CD8-positive, alpha-beta memory T cell (primary cell): ENCODE measurements around the gene RYR3. TPM values are rescaled to one million over a fixed set of nuclear protein-coding genes. Genes with fewer than 3 reads are reported as not detected.

Source experiments
- CTCF ChIA-PET: fragments of 350-600 bp; sonication (Branson Sonifier 250); formaldehyde crosslinking; loops from one replicate; lab custom pipeline; 2021; ENCODE audit warnings: antibody characterized with exemption; lab: Charles Lee
- POLR2A ChIA-PET: fragments of 350-600 bp; sonication (Branson Sonifier 250); formaldehyde crosslinking; loops from one replicate; lab custom pipeline; 2021; ENCODE audit warnings: antibody characterized with exemption; lab: Charles Lee
- DNase-seq, 5 donors: peaks; one replicate each; pipeline versions ENCODE4 v3.0.0 to v3.0.0-alpha.2; 2020 to 2022; ENCODE audit warnings: mixed read lengths in 1 of 5
- H3K27ac ChIP-seq: one replicate; pipeline ENCODE4 v1.7.0; 2013; ENCODE audit warnings: low read depth, mild to moderate bottlenecking, low read length, moderate library complexity
- H3K27me3 ChIP-seq: 2 replicates; pipeline ENCODE4 v1.7.0; 2013; ENCODE audit warnings: low read length, mild to moderate bottlenecking; ENCODE audit not compliant: insufficient read depth, poor library complexity, severe bottlenecking
- H3K36me3 ChIP-seq: 2 replicates; pipeline ENCODE4 v1.7.0; 2013; ENCODE audit warnings: mild to moderate bottlenecking, low read length, moderate library complexity; ENCODE audit not compliant: insufficient read depth
- H3K4me1 ChIP-seq: 2 replicates; pipeline ENCODE4 v1.7.0; 2013; ENCODE audit warnings: mild to moderate bottlenecking, low read length, moderate library complexity; ENCODE audit not compliant: insufficient read depth
- H3K4me3 ChIP-seq: 2 replicates; pipeline ENCODE4 v1.7.0; 2013; ENCODE audit warnings: mild to moderate bottlenecking, low read length
- H3K9me3 ChIP-seq: 2 replicates; pipeline ENCODE4 v1.7.0; 2013; ENCODE audit warnings: mild to moderate bottlenecking, low read length
- H3K27ac Mint-ChIP-seq, 8 donors: one replicate each; pipeline ENCODE4 v1.8.0; 2020 to 2021; ENCODE audit warnings: mixed read lengths in 8 of 8, mild to moderate bottlenecking in 6 of 8, inconsistent platforms in 3 of 8, moderate library complexity in 3 of 8
- H3K27me3 Mint-ChIP-seq, 2 donors: one replicate each; pipeline ENCODE4 v1.8.0; 2020 to 2021; ENCODE audit warnings: mixed read lengths in 2 of 2, mild to moderate bottlenecking in 1 of 2, moderate library complexity in 1 of 2
- H3K36me3 Mint-ChIP-seq, 3 donors: one replicate each; pipeline ENCODE4 v1.8.0; 2020 to 2021; ENCODE audit warnings: mixed read lengths in 3 of 3, inconsistent platforms in 1 of 3, mild to moderate bottlenecking in 1 of 3
- H3K4me1 Mint-ChIP-seq, 3 donors: one replicate each; pipeline ENCODE4 v1.8.0; 2020 to 2021; ENCODE audit warnings: mixed read lengths in 3 of 3, inconsistent platforms in 1 of 3, mild to moderate bottlenecking in 1 of 3
- H3K4me3 Mint-ChIP-seq, 7 donors: one replicate each; pipeline ENCODE4 v1.8.0; 2020 to 2021; ENCODE audit warnings: mixed read lengths in 7 of 7, mild to moderate bottlenecking in 6 of 7, moderate library complexity in 4 of 7, inconsistent platforms in 2 of 7
- H3K9me3 Mint-ChIP-seq, 5 donors: one replicate each; pipeline ENCODE4 v1.8.0; 2020 to 2022; ENCODE audit warnings: mixed read lengths in 5 of 5, mild to moderate bottlenecking in 3 of 5, moderate library complexity in 2 of 5, inconsistent platforms in 1 of 5
- polyA plus RNA-seq: library from polyadenylated mRNA; unstranded; fragments of 300-500 nt; fragmentation: Illumina TruSeq; gene quantifications from one replicate; pipeline ENCODE4 v1.2.3, GENCODE V29; 2021
- total RNA-seq, 2 experiments: library from RNA; stranded (reverse); gene quantifications; one replicate each; pipeline ENCODE4 v1.2.3, GENCODE V29; 2021

Gene RYR3
- total and polyA plus RNA-seq, 3 experiments from 2014 or later = 0.08 TPM; not detected in 2

DNA sequence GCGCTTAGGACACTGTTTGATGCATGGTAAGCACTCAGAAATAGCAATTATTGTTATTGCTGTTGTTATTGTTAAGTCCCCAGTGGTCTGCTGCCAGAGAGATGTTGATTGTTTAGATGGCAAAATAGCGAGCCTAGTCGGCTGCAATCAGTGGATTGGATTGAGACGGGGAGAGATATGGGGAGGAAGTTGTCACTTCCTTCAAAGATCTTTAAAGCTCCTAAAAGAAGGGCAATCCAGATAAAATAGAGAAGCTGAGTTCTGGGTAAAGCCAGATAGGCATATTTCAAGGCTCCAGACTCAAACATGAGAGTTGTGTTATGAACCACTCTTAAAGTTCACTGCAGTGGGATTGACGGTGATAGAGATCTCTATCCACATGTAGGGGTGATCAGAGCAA, 64.5 kb downstream of the RYR3 start:
- Histone ChIP-seq H3K27me3 (no peaks in the 10 kb centered on the region), H3K9me3 (no peaks in the 10 kb centered on the region), H3K27ac (no peak overlapping the region), H3K4me1 (no peaks in the 10 kb centered on the region), H3K36me3 (no peaks in the 10 kb centered on the region), H3K4me3 (no peak overlapping the region)
- H3K4me1 Mint-ChIP-seq = no peaks in the 10 kb centered on the region
- DNase-seq = no peak
- H3K27ac Mint-ChIP-seq = no peak overlapping the region
- POLR2A ChIA-PET = no interaction called here
- H3K27me3 Mint-ChIP-seq = peaks cover 0 to 3% of the 10 kb centered on the region in 2 donors
- CTCF ChIA-PET = no interaction called here
- H3K4me3 Mint-ChIP-seq = no peak overlapping the region
- H3K9me3 Mint-ChIP-seq = no peaks in the 10 kb centered on the region
- H3K36me3 Mint-ChIP-seq = no peaks in the 10 kb centered on the region

DNA sequence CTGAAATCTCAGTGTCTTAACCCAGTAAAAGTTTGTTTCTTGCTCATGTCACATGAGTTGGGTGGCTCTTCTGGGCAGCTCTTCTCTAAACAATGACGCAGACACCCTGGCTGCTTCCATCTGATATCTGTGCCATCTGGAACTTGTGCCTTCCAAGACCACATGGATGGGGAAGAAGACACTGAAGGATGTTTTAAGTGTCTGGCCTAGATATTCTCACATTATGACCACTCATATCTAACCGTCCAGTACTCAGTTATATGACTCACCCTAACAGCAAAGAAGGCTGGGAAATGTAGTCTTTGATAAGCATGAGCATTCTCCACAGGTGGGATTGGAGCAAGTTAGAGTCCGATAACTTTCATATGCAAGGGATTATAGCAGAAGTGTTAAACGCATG, 66.4 kb downstream of the RYR3 start:
- H3K27me3 Mint-ChIP-seq = peaks cover 0 to 8% of the 10 kb centered on the region in 2 donors
- CTCF ChIA-PET = no interaction called here
- H3K4me1 ChIP-seq = no peaks in the 10 kb centered on the region
- no peak overlapping the region for H3K4me3 ChIP-seq
- DNase-seq = no peak
- POLR2A ChIA-PET = no interaction called here
- H3K27me3 ChIP-seq = no peaks in the 10 kb centered on the region
- H3K9me3 ChIP-seq = no peaks in the 10 kb centered on the region
- H3K27ac Mint-ChIP-seq = no peak overlapping the region
- H3K4me1 Mint-ChIP-seq = no peaks in the 10 kb centered on the region
- no peaks in the 10 kb centered on the region for H3K36me3 Mint-ChIP-seq
- no peaks in the 10 kb centered on the region for H3K36me3 ChIP-seq
- peaks cover 0 to 3% (median 0%) of the 10 kb centered on the region in 5 donors for H3K9me3 Mint-ChIP-seq
- H3K27ac ChIP-seq = no peak overlapping the region
- H3K4me3 Mint-ChIP-seq = no peak overlapping the region

DNA sequence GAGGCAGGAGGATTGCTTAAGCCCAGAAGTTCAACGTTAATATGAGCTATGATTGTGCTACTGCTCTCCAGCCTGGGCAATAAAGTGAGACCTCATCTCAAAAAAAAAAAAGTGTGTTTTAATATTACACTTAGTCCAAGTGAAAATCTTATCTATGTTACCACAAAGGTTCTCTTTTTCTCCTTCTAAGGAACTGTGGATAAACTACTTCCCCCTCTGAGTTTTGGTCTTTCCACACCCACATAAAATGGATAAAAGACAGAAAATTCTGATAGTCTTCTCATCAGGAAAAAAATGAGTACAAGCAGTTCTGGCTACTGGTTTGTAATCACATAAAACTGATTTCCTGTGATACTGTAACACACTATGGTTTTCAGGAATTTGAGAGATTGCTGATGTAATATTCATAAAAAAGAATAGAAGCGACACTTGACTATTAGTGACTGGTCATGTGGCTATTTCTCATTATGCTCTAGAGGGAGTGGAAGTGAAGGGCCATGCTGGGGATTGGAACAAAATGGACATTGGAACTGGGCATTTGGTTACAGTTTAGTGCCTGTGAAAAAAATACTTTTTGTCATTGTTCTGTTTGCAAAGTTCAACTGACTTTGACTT, 68.2 kb downstream of the RYR3 start:
- H3K9me3 ChIP-seq = no peaks in the 10 kb centered on the region
- peaks cover 0 to 3% (median 0%) of the 10 kb centered on the region in 5 donors for H3K9me3 Mint-ChIP-seq
- no peaks in the 10 kb centered on the region for H3K27me3 ChIP-seq
- no peak overlapping the region for H3K27ac Mint-ChIP-seq
- no peaks in the 10 kb centered on the region for H3K36me3 ChIP-seq
- DNase-seq = no peak
- ChIA-PET CTCF (no interaction called here), POLR2A (no interaction called here)
- H3K4me3 ChIP-seq = no peak overlapping the region
- no peaks in the 10 kb centered on the region for H3K4me1 Mint-ChIP-seq
- no peak overlapping the region for H3K4me3 Mint-ChIP-seq
- H3K36me3 Mint-ChIP-seq = no peaks in the 10 kb centered on the region
- peaks cover 0 to 6% of the 10 kb centered on the region in 2 donors for H3K27me3 Mint-ChIP-seq
- H3K4me1 ChIP-seq = no peaks in the 10 kb centered on the region
- no peak overlapping the region for H3K27ac ChIP-seq

DNA sequence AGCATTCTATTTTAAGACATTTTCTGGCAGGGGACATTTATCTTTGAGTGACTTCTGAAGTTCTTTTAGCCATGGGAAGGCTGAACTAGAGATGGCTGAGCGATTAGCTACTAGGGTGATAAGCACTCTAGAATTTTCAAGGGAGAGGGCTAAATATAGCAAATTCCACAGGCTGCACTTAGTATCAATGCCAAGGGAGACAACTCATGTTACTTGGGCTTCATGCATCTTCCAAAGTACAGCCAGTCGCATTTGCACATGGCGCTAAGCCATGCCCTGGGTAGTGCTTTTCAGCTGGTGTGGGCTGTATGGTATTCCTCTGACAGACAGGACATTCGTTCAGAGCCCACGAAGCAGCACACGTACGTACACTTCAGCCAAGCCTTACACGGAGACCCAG, 69.6 kb downstream of the RYR3 start:
- H3K27me3 Mint-ChIP-seq = peaks cover 0 to 6% of the 10 kb centered on the region in 2 donors
- H3K9me3 Mint-ChIP-seq = peaks cover 0 to 3% (median 0%) of the 10 kb centered on the region in 5 donors
- no peaks in the 10 kb centered on the region for H3K36me3 ChIP-seq
- ChIA-PET POLR2A (no interaction called here), CTCF (no interaction called here)
- H3K9me3 ChIP-seq = no peaks in the 10 kb centered on the region
- H3K4me3 ChIP-seq = no peak overlapping the region
- H3K4me3 Mint-ChIP-seq = no peak overlapping the region
- no peak overlapping the region for H3K27ac Mint-ChIP-seq
- H3K27ac ChIP-seq = no peak overlapping the region
- H3K36me3 Mint-ChIP-seq = no peaks in the 10 kb centered on the region
- H3K4me1 ChIP-seq = no peaks in the 10 kb centered on the region
- no peak for DNase-seq
- no peaks in the 10 kb centered on the region for H3K4me1 Mint-ChIP-seq
- no peaks in the 10 kb centered on the region for H3K27me3 ChIP-seq

DNA sequence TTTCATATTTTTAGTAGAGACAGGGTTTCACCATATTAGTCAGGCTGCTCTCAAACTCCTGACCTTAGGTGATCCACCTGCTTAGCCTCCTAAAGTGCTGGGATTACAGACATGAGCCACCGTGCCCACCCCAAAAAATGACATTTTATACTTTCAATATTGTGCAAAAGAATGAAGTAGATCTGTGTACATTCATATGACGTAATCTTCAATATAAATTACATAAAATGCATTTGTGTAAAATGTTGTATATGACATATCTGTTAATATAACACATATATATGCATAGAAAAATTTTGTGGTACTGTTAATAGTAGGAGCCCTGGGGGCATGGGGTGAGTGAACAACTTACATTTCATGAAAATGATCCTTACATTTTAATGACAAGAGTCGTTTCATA, 71.7 kb downstream of the RYR3 start:
- Histone ChIP-seq H3K36me3 (no peaks in the 10 kb centered on the region), H3K27ac (no peak overlapping the region), H3K4me1 (no peaks in the 10 kb centered on the region), H3K4me3 (no peak overlapping the region), H3K9me3 (no peaks in the 10 kb centered on the region), H3K27me3 (no peaks in the 10 kb centered on the region)
- no peaks in the 10 kb centered on the region for H3K4me1 Mint-ChIP-seq
- no peak overlapping the region for H3K4me3 Mint-ChIP-seq
- no peak overlapping the region for H3K27ac Mint-ChIP-seq
- H3K27me3 Mint-ChIP-seq = peaks cover 0 to 6% of the 10 kb centered on the region in 2 donors
- ChIA-PET CTCF (no interaction called here), POLR2A (no interaction called here)
- no peak for DNase-seq
- no peaks in the 10 kb centered on the region for H3K36me3 Mint-ChIP-seq
- peaks cover 0 to 3% (median 0%) of the 10 kb centered on the region in 5 donors for H3K9me3 Mint-ChIP-seq

DNA sequence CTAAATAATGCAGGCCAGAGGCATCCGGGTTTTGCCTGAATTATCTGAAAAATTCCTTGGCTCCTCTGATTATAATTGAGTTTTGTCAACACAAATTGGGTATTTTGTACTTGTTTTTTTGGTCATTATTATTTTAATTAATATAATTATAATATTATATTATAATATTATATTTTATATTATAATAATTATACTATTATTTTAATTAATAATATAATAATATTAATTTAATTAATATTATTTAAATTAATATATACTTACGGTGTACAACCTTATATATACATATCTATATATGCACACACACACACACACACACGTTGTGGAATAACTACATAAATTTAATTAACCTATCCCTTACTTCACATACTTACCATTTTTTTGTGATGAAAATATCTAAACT, 73.5 kb downstream of the RYR3 start:
- H3K9me3 Mint-ChIP-seq = peaks cover 0 to 3% (median 0%) of the 10 kb centered on the region in 5 donors
- Histone ChIP-seq H3K4me3 (no peak overlapping the region), H3K27ac (no peak overlapping the region), H3K9me3 (no peaks in the 10 kb centered on the region), H3K4me1 (no peaks in the 10 kb centered on the region), H3K27me3 (no peaks in the 10 kb centered on the region), H3K36me3 (no peaks in the 10 kb centered on the region)
- no peaks in the 10 kb centered on the region for H3K36me3 Mint-ChIP-seq
- no peak for DNase-seq
- no peak overlapping the region for H3K4me3 Mint-ChIP-seq
- POLR2A ChIA-PET = no interaction called here
- H3K4me1 Mint-ChIP-seq = no peaks in the 10 kb centered on the region
- H3K27ac Mint-ChIP-seq = no peak overlapping the region
- CTCF ChIA-PET = no interaction called here
- H3K27me3 Mint-ChIP-seq = peaks cover 0 to 6% of the 10 kb centered on the region in 2 donors

DNA sequence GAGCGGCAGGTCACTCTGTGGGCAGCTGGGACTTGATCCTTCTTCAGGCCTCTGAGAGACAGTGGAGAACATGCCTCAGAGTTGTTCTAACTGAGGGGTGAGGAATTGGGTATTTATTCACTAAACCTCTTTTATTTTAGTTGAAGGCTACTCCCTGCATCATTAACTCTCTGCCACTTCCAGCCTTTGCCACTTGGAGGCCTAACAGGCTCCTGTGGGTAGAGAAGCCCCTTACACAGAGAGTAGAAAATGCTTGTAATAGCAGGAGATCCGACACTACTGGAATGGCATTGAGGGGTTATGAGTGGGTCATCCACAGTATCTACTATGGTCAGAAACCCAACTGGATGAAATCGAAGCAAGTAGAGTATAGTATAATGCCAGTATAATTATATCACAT, 81.7 kb downstream of the RYR3 start:
- DNase-seq = no peak
- Histone ChIP-seq H3K36me3 (no peaks in the 10 kb centered on the region), H3K4me3 (no peak overlapping the region), H3K9me3 (no peaks in the 10 kb centered on the region), H3K27ac (no peak overlapping the region), H3K27me3 (no peaks in the 10 kb centered on the region), H3K4me1 (no peaks in the 10 kb centered on the region)
- Mint-ChIP-seq H3K4me1 (no peaks in the 10 kb centered on the region), H3K36me3 (no peaks in the 10 kb centered on the region), H3K9me3 (peaks cover 0 to 6% (median 0%) of the 10 kb centered on the region in 5 donors), H3K4me3 (no peak overlapping the region), H3K27ac (no peak overlapping the region), H3K27me3 (no peaks in the 10 kb centered on the region)
- ChIA-PET CTCF (no interaction called here), POLR2A (no interaction called here)

DNA sequence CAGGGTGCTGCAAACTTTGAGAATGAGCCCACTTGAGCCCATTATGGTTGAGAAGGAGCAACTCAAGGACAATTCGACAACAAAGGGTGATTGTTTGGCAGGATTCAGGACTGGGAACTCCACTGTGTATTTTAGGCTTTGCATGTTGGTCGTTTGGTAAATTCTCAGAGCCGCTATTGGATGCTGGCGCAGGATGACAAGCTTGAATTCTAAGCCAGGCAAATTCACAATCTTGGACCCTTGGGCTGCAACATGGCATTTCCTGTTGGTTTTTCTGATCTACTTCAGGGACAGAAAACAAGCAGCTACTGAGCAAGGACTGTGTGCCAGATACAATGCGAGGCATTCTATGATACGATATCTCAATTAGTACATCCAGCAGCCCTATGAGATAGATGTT, 82.8 kb downstream of the RYR3 start:
- CTCF ChIA-PET = no interaction called here

More for the DNA sequence above, 82.8 kb downstream of the RYR3 start:
- Mint-ChIP-seq H3K27ac (no peak overlapping the region), H3K36me3 (no peaks in the 10 kb centered on the region), H3K27me3 (no peaks in the 10 kb centered on the region), H3K4me1 (no peaks in the 10 kb centered on the region), H3K4me3 (no peak overlapping the region), H3K9me3 (peaks cover 0 to 9% (median 0%) of the 10 kb centered on the region in 5 donors)
- H3K9me3 ChIP-seq = no peaks in the 10 kb centered on the region
- H3K27me3 ChIP-seq = no peaks in the 10 kb centered on the region
- H3K4me3 ChIP-seq = no peak overlapping the region
- no peak for DNase-seq
- POLR2A ChIA-PET = no interaction called here
- H3K4me1 ChIP-seq = no peaks in the 10 kb centered on the region
- no peak overlapping the region for H3K27ac ChIP-seq
- H3K36me3 ChIP-seq = no peaks in the 10 kb centered on the region
